GM21447 (cell line): ENCODE measurements around the gene S100A9.
"Not testable (repeated sequence)": the region's sequence is repeated elsewhere in the genome, so short reads cannot be mapped to it uniquely, and the experiment has no call there.

Experiments used
- ATAC-seq: cut with Tn5 transposase; IDR thresholded peaks from one replicate; pipeline ENCODE4 v1.9.1; 2021; ENCODE audit not compliant: unreplicated experiment

Gene S100A9

GRCh38 chr1:153357853-153358690 is at the start of gene S100A9:
TSS of gene S100A9 (plus strand) at chr1:153357854. CDS start at chr1:153358284, 430 bp downstream.
- ATAC-seq = no peak

GRCh38 chr1:153308540-153308939 is 49.1 kb upstream of the S100A9 start:
- no peak for ATAC-seq

- ATAC-seq = no peak
Measured at GRCh38 chr1:153309441-153309840, 48.2 kb upstream of the S100A9 start.

- no peak for ATAC-seq
Measured at GRCh38 chr1:153310526-153310925, 47.1 kb upstream of the S100A9 start.

GRCh38 chr1:153312570-153313186 is 45.0 kb upstream of the S100A9 start, which contains the start of gene PGLYRP3:
TSS of gene PGLYRP3 (minus strand) at chr1:153312952. CDS start at chr1:153310665, 2,287 bp downstream.
- no peak for ATAC-seq

DNA sequence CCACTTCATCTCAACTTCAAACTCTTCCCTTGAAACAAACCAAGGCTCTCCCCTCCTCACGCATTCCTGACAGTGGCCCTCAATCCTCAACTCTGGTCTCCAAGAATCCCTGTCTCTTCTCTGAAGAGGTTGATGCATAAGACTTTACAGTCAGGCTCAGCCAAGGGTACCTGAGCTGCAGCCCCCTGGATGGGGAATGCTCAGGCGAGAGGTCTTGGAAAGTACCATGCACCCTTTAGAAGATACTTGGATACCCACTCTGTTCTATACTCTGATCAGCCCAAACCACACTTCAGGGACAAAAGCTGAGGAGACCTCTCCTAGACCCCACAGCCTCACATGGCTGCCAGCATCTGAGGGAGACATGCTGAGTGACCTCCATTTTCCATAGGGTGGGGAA is 44.4 kb upstream of the S100A9 start:
- no peak for ATAC-seq

- ATAC-seq = not testable (repeated sequence)
Measured at GRCh38 chr1:153314388-153314787, 43.3 kb upstream of the S100A9 start.

- not testable (repeated sequence) for ATAC-seq
Measured at GRCh38 chr1:153316013-153316412, 41.6 kb upstream of the S100A9 start.

- ATAC-seq = not testable (repeated sequence)
Measured at GRCh38 chr1:153318145-153318544, 39.5 kb upstream of the S100A9 start.

- ATAC-seq = no peak
Measured at GRCh38 chr1:153322568-153322967, 35.1 kb upstream of the S100A9 start.

- no peak for ATAC-seq
Measured at GRCh38 chr1:153324912-153325311, 32.7 kb upstream of the S100A9 start.

GRCh38 chr1:153333902-153334301 is 23.8 kb upstream of the S100A9 start:
- ATAC-seq = no peak

DNA sequence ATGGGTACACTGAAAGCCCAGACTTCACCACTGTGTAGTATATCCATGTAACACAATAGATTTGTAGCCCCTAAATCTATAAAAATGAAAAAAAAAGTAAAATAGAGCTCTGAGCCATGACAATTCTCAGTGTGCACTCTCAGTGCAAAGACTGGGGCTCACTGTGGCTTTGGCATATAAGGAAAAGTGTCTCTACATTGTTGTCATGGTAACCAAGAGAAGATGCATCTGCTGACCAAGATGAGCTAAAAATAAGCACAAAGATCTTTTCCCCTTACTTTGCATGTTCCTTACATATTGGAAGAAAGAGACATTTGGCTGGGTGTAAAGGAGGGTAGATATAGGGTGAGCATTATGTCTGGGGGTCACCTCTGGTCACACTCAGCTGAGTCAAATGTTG is 21.0 kb upstream of the S100A9 start:
- no peak for ATAC-seq

- ATAC-seq = no peak
Measured at GRCh38 chr1:153337980-153338853, 19.4 kb upstream of the S100A9 start.

DNA sequence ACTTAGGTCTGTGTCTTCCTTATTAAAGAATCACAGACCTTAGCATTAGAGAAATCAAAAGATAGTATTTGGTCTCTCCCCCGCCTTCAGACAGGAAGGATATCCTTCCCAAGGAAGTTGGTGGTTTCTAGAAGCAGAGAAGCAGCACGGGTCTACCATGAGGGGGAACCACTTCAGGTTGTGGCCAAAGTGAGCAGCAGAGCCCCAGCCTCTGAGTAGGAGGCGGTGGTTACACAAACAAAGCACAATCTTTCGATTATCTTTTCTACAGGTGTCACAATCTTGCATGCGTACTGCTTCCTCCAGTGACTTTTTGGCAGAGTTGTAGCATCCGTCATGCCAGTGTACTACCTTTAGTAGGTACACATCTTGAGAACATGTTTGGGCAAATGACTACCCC is 17.9 kb upstream of the S100A9 start:
- ATAC-seq = no peak

DNA sequence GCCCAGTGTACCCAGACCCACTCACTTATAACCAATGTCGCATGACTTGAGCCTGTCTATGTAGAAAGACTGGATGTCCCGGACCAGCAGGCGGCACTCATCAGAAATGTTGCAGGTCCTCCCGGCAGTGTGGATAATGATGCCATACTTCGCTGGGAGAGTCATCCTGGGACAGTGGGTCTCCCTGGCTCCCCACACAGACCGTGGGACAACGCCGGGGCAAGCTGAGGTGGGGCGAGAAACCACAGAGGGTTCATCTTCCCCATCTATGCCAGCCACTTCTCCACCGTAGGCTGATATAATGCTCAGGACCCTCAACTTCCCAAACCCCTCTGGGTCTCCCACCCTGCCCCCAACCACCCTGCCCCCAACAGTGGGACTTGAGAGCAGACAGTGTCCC is 17.3 kb upstream of the S100A9 start:
- no peak for ATAC-seq

GRCh38 chr1:153341431-153341934 is 16.2 kb upstream of the S100A9 start:
- no peak for ATAC-seq

GRCh38 chr1:153342178-153342577 is 15.5 kb upstream of the S100A9 start:
- ATAC-seq = no peak

GRCh38 chr1:153343040-153343681 is 14.5 kb upstream of the S100A9 start:
- no peak for ATAC-seq

GRCh38 chr1:153343811-153344717 is 13.6 kb upstream of the S100A9 start:
- no peak for ATAC-seq
